OCI-LY1 (cell line): ENCODE data around the gene PLEKHA8.

Experiments
- EZH2 ChIP-seq: fragments of 200-600 bp; sonication (generic), shearing (Covaris generic); IDR thresholded peaks from 2 replicates; pipeline ENCODE4 v1.8.0; 2017; ENCODE audit warnings: borderline replicate concordance, mixed run types, mild to moderate bottlenecking, antibody characterized with exemption, low read length, moderate library complexity, mixed read lengths
- TF ChIP-seq, protein P1 (sequence below): fragments of 200-600 bp; sonication (generic), shearing (Covaris generic); IDR thresholded peaks from 2 replicates; pipeline ENCODE4 v1.5.1; 2017; ENCODE audit warnings: mild to moderate bottlenecking, antibody characterized with exemption, low read length, moderate library complexity, mixed read lengths

DNA sequence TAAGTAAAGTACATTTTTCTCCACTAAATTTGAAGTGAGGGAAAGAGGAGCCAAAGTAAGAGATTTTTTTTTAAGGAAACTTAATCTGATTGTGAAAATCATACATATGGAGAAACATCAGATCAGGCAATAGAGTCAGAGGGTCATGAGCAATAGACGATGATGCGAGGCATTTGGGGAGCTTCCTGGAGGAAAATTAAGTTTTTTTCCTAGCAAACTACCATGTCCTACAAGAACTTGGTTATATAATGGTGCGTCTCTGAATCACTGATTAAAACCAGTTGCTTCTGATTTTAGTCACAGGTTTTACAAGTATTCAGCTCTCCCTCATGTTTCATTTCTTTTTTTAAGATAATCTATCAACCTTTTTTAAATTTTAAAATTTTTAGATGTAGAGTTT, 54.5 kb downstream of the PLEKHA8 start:
- TF ChIP-seq, protein P1, sequence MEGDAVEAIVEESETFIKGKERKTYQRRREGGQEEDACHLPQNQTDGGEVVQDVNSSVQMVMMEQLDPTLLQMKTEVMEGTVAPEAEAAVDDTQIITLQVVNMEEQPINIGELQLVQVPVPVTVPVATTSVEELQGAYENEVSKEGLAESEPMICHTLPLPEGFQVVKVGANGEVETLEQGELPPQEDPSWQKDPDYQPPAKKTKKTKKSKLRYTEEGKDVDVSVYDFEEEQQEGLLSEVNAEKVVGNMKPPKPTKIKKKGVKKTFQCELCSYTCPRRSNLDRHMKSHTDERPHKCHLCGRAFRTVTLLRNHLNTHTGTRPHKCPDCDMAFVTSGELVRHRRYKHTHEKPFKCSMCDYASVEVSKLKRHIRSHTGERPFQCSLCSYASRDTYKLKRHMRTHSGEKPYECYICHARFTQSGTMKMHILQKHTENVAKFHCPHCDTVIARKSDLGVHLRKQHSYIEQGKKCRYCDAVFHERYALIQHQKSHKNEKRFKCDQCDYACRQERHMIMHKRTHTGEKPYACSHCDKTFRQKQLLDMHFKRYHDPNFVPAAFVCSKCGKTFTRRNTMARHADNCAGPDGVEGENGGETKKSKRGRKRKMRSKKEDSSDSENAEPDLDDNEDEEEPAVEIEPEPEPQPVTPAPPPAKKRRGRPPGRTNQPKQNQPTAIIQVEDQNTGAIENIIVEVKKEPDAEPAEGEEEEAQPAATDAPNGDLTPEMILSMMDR = no peak
- TF ChIP-seq EZH2 = no peak
